Bronchial epithelial cell (primary cell): ENCODE measurements around the gene STEAP1. TPM values are rescaled to one million over a fixed set of nuclear protein-coding genes. Genes with fewer than 3 reads are reported as not detected.
"Not testable (repeated sequence)": the region's sequence is repeated elsewhere in the genome, so short reads cannot be mapped to it uniquely, and the experiment has no call there.

Experiments
- DNase-seq: peaks from one replicate; pipeline ENCODE4 v3.0.0-alpha.2; 2010; ENCODE audit warnings: low read depth
- FAIRE-seq: peaks from 2 replicates; lab custom pipeline; 2011; peaks lifted over from hg19 to GRCh38; lab: Jason Lieb, UNC
- H3K27me3 ChIP-seq: 2 replicates; pipeline ENCODE4 v1.5.1; 2011; ENCODE audit warnings: low read length; ENCODE audit not compliant: control insufficient read depth, insufficient read depth
- H3K36me3 ChIP-seq: 2 replicates; pipeline ENCODE4 v1.5.1; 2011; ENCODE audit warnings: low read length; ENCODE audit not compliant: control insufficient read depth, insufficient read depth
- H3K4me3 ChIP-seq: 2 replicates; pipeline ENCODE4 v1.5.1; 2011; ENCODE audit warnings: mild to moderate bottlenecking, low read depth, low read length, control low read depth
- CTCF ChIP-seq: IDR thresholded peaks from 2 replicates; pipeline ENCODE4 v1.5.1; 2011; ENCODE audit warnings: mild to moderate bottlenecking, moderate library complexity, low read length, control low read depth, inconsistent platforms; ENCODE audit not compliant: insufficient read depth, severe bottlenecking
- total RNA-seq: library from RNA; depleted of rRNA; stranded (reverse); fragments of >200 nt; gene quantifications from 2 replicates; pipeline ENCODE4 v1.2.1, GENCODE V29; 2014

The STEAP1 gene
- 10.0 and 12.7 TPM in 2 replicates for total RNA-seq

DNA sequence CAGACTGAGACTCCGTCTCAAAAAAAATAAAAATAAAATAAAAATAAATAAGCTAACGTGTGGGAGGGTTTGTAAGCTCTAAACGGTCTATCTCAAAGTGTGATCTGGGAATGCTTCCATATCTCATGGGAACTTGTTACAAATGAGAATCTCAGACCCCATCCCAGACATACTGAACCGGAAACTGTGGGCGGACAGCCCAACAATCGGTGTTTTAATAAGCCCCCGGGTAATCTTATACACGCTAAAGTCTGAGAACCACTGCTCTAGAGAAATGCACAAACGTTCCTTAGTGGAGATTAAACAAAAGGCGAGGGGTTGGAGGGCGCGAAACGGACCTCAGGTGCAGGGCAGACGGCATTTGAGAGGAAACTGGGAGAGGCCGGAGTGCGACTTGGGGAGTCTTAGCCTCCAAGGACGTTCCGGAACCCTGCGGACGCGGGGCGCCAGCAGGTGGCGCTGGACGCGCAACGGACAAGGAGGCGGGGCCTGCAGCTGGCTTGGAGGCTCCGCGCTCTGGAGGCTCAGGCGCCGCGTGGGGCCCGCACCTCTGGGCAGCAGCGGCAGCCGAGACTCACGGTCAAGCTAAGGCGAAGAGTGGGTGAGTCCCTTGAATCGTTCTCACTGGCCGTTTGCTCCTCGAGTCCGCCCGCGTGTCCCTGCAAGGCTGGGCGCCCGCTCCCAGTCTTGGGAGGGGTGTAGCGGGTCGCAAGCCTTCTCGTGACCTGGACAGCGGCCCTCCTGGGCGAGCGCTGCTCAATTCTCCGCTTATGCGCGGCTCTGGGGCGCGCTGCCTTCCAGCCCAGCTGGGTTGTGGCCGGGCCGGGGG, at the start of gene STEAP1:
STEAP1 (plus strand) TSS at position 527 of the 829 bp plus-strand sequence. CDS start 5,320 bp downstream, outside the sequence.
- peak within 1 kb of the TSS; percentile 47 for H3K4me3 ChIP-seq
- peak; percentile 89 for TF ChIP-seq CTCF
- not testable (repeated sequence) for H3K27me3 ChIP-seq, H3K36me3 ChIP-seq, FAIRE-seq
- peak; percentile 73 for DNase-seq

DNA sequence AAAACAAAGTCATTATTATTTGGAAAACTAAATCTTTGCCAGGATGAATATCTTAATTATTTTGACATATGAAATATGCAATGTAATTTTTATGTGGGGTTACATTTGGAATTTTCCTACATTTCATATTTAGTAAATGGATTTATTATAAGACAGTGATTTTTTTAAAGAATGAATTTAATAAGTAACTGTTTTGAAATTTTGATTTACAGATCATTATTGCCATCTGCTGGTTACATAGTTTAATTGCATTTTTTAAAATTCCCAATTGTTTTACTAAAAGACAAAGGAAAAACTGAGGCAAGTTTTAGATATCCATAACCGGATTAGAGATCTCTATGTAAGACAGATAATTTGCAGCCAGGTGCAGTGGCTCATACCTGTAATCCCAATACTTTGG, 39.3 kb upstream of the STEAP1 start:
- DNase-seq, H3K36me3 ChIP-seq, FAIRE-seq, H3K27me3 ChIP-seq, H3K4me3 ChIP-seq: not testable (repeated sequence)

GRCh38 chr7:90118551-90119177, 35.6 kb upstream of the STEAP1 start:
- H3K27me3 ChIP-seq, FAIRE-seq, H3K36me3 ChIP-seq, DNase-seq: not testable (repeated sequence)
- H3K4me3 ChIP-seq, result peak overlapping the region; percentile 29

DNA sequence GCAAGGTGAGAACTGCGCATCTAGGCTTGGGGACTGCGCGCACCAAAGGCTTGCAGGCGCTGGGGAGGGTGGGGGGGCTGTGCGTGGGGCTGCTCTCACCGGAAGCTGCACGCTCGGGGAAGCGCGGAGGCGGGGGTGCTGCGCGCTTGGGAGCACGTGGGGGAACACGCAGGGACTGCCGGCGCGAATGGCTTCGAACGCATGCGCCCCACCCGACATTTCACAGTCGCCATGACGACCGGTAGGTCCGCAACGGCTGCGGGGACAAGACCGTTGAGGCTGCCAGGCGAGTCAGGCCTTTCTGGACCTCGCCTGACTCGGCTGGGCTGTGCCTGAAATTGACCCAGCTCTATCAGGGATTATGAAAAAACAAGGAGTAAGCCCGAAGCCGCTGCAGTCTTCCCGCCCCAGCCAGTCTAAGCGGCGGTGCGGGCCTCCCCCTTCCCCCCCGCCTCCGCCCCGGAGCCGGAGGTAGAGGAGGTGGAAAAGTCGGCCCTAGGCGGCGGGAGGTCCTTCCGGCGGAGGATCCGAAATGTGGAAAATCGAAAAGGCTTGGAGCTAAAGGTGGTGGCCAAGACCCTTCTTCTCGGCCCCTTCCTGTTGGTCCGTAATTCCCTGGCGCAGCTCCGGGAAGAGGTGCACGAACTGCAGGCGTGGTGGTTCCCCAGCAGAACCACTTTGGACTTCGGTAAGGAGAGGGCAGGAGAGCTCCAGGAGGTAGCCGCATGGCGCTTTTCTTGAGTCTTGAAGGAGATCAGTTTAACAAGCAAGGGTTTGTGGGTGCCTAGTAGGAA, 34.9 kb upstream of the STEAP1 start:
- FAIRE-seq (no peak), DNase-seq (no peak)

DNA sequence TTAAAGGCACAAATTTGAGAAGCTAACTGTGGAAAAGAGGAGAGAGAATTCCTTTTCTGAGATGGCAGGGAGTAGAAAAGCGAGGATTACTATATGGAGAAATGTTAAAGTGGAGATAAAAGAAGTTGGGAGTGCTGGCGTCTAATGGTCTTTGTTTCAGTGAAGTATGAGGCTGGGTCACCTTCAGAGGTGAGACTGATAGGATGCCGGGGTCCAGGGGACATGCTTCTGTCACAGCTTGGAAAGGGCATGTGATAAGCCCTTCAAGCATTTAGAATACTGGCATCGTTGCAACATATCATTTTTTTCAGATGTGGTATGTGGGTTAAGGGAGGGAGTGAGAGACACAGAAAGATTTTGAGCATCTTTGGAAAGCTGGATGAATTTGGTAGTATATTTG, 34.1 kb upstream of the STEAP1 start:
- not testable (repeated sequence) for H3K4me3 ChIP-seq, H3K36me3 ChIP-seq, FAIRE-seq, DNase-seq, H3K27me3 ChIP-seq

More for the DNA sequence above, 34.9 kb upstream of the STEAP1 start:
- Histone ChIP-seq H3K36me3 (no peaks in the 10 kb centered on the region), H3K27me3 (peaks cover 2% of the 10 kb centered on the region), H3K4me3 (peak overlapping the region; percentile 29)
- no peak for TF ChIP-seq CTCF

GRCh38 chr7:90131746-90132145, 22.5 kb upstream of the STEAP1 start:
- not testable (repeated sequence) for DNase-seq, H3K27me3 ChIP-seq, FAIRE-seq, H3K4me3 ChIP-seq, H3K36me3 ChIP-seq

GRCh38 chr7:90147079-90147960, 6.9 kb upstream of the STEAP1 start:
- H3K4me3 ChIP-seq, H3K36me3 ChIP-seq, FAIRE-seq, DNase-seq, H3K27me3 ChIP-seq: not testable (repeated sequence)
